HuH-7 (cell line): ENCODE measurements around the gene FBXL22.
"Not testable (repeated sequence)": the region's sequence is repeated elsewhere in the genome, so short reads cannot be mapped to it uniquely, and the experiment has no call there.

ENCODE experiments used
- DNase-seq: peaks from one replicate; pipeline ENCODE4 v3.0.0; 2011; ENCODE audit warnings: low spot score

FBXL22 gene

DNA sequence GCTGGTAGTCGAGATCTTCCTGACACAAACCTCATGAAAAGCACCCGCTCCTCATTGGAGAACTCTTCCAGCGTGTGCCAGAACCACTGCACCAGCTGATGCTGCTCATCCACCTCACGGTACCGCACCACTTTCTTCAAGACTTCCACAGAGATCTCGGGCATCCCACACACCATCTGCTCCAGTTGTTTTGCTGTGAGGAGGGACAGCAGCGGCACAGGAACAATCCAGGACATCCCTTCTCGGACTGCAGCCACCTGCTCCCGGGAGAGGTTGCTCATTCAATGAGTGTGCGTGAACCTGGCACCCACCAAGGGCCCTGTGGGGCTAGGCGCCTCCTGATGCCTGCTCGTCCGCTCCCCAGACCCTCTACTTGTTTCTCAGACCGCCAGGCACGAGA is 15.1 kb downstream of the FBXL22 start:
- no peak for DNase-seq

DNA sequence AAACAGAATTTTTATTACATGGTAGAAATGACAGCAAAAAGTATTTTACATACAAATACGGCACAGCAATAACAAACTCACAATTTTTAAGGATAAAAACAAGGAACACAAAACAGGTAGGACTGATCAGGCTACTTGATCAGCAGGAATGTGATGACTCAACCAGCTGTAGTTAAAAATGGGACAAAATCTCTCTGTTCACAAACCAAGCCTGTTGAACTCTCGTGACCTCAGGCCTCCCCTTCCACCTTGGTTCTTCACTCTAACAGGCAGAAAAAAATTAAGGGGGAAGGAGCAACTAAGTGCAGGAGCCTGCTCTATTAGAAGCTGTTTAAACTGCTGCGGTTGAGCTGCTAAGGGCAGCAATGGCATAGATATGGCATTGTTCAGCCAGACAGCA is 18.7 kb downstream of the FBXL22 start:
- no peak for DNase-seq

DNA sequence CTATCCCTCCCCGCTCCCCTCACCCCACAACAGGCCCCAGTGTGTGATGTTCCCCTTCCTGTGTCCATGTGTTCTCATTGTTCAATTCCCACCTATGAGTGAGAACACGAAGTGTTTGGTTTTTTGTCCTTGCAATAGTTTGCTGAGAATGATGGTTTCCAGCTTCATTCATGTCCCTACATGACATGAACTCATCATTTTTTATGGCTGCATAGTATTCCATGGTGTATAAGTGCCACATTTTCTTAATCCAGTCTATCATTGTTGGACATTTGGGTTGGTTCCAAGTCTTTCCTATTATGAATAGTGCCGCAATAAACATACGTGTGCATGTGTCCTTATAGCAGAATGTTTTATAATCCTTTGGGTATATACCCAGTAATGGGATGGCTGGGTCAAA is 20.0 kb downstream of the FBXL22 start:
- DNase-seq, result not testable (repeated sequence)

GRCh38 chr15:63617627-63618026 is 20.4 kb downstream of the FBXL22 start:
- DNase-seq, result not testable (repeated sequence)

GRCh38 chr15:63620760-63621159 is 23.6 kb downstream of the FBXL22 start:
- DNase-seq, result not testable (repeated sequence)

GRCh38 chr15:63623232-63623969 is 26.2 kb downstream of the FBXL22 start:
- DNase-seq, result no peak

- no peak for DNase-seq
These were observed 29.8 kb downstream of the FBXL22 start for GRCh38 chr15:63626955-63627354.

DNA sequence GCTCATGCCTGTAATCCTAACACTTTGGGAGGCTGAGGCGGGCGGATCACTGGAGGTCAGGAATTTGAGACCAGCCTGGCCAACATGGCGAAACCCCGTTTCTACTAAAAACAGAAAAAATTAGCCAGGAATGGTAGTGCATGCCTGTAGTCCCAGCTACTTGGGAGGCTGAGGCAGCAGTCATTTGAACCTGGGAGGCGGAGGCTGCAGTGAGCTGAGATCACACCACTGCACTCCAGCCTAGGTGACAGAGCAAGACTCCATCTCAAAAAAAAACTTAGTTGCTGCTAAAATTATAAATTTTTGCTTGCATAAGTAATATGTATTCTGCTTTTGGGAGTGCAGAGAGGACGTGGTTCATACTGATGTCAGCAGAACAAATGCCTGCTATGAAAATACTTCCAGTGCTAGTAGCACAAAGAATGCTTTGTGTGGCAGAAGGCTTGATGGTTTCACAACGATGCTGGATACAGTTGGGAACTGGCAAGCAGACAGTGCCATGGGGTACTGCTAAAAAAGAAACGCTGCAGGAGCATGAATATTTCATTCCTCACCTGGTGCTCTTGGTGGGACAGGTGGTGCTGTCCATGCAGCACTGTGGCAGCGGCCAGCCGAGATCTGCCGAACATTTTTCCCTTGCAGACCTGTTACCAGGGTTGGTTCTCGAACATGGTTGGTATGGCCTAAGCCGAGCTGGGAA is 31.1 kb downstream of the FBXL22 start:
- DNase-seq, result no peak

GRCh38 chr15:63630036-63630751 is 33.0 kb downstream of the FBXL22 start:
- no peak for DNase-seq

DNA sequence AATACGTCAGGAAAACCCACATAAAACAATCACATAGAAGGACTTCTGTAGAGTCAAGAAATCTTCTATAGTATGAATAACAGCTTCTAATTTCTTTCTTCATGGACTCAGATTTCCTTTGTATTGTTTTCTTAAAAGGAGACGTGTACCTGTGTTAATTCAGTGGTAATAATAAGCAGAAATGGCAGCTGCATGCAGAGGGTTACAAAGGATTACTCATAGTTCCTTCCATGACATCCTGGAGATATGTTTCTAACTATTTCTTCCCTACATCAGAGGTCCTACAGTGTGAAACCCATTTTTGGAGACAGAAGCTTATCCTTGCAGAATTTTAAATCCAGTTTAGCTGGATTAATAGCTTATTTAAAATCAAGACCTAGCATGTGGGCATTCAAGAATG is 36.1 kb downstream of the FBXL22 start:
- DNase-seq, result no peak

DNA sequence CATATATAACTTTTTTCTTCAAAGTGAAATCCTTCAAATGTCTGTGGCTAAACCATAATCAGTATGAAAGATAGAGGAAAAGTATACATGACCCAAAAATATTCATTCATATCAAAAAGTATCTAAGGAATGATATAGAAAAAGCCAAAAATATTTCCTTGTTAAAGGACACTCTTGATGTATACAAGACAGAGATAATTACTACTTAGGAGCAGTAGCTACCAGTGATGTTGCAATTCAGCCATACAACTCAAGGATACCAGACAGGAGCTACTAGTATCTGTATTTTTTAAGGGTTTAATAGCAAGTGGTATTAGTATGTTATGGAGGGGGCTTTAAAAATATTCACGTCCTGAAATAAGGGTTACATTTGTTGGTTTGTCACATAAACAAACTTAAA is 37.0 kb downstream of the FBXL22 start:
- DNase-seq, result no peak

DNA sequence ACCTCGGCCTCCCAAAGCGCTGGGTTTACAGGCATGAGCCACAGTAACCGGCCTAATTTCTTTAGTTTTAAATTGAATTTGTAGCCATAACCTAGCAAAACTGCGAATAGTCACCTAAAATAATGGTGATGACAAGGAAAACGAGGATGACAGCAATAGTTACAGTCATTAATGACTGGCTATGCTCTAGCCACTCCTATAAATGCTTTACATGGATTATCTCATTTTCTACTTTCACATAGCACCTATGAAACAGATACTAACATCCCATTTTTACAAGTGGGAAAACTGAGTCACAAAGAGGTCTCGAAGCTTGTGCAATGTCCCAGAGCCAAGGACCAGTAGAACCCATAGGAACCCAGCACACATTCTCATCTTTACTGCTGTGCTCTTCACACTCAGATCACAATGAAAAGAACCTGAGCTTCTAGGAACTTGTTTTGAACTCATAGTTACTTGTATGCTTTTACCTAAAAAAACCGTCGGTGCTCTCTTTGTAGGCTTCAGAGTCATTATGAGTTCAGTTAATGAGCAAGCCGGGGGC is 39.4 kb downstream of the FBXL22 start:
- no peak for DNase-seq

DNA sequence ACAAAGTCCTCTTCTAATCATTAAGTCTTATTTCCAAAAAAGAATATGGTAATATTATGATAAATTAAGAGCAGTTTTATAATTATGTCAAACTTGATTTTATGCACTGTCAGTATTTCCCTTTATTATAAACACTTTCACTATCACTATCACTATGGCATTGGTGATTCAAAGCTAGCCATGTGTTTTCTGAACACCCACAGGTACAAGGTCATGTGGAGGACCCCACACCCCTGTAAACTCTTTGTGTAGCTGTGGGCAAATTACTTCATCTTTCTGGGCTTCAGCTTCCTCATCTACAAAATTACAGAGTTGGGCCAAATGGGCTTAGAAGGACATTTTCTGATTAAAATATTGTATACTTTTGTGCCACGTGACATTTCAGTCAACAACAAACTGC is 41.7 kb downstream of the FBXL22 start:
- no peak for DNase-seq

DNA sequence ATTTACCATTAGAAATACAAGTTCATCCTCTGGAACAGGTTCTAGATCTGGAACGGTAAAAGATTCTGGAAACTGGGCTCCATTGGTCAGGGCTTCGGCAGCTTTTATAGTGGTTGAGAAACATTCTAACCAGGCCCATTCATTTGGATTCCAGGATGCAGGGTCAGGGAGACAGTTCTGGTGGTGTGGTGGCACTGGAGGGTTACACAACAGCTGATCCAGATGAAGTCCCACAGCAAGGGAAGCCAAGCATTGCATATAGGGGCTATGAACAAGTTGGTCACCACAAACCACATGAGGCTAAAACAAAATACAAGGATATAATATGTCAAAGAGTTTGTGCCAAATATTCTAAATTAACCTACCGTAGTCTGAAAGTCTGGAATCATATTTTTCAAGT is 43.0 kb downstream of the FBXL22 start:
- no peak for DNase-seq
